ENCODE measurements around the gene NPSR1. TPM values are rescaled to one million over a fixed set of nuclear protein-coding genes. Genes with fewer than 3 reads are reported as not detected.

NPSR1 gene
- total RNA-seq, 2 donors from 2014 or later, result not detected

DNA sequence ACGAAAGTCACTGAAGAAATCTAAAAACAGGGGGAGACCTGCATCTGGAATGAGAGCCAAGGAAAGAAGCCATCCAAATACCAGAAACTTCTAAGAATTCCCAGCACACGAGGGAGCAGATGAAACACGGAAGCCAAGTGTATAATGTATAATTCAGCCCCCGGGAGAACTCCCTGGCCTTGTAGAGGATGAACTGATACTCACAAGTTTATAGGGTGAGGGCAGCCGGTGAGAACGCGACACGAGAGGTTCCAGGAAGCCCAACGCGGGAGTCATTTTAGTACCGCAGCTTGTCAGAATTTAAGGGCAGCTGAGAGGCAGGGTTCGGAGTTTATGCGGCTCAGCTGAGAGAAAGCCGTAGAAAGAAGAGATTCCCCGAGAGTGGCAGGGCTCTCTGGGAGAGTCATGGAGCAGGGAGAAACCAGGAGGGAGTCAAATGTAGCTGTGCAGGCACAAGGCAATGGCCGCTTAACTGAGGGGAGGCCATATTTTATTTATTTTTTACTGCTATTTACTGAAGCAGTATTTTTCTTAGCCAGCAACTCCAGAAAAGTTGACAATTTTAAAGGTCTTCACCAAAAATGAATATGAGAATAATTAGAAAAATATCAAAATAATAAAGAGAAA lies 164.0 kb downstream of the NPSR1 start:
- intact Hi-C loops (cut with DNase I), result loop anchor here in 1 of 2 donors (5.0 to 10.0 kb wide), 3 partner anchors 105 to 713 kb away; partner anchors contain the start of gene DPY19L1
- no peak for ATAC-seq

DNA sequence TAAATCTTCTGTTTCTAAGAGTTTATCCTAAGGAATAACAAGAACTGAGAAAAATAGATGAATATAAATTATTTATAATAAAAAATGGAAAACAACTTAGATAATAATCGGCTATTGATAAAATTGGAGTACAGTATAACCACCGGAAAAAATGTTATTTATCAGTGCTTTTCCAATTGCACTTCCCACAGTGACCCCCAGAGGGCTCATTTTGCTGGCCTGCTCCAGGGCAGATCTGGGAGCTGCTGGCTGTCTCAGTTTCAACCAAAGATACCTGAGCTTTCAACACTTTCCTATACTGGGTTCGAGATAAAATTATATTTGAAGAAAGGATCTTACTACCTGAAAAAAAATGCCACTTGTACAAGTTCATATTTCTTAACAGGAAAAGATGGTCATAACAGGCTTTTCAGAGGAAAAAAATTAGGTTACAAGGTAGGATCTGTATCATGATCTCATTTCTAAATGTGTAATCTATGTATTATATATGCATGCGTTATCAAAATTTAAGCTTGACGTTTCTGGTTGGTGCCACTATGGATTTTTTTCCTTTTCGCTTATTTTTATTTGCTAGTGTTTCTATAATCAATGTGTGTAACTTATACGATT lies 165.7 kb downstream of the NPSR1 start:
- DNase-seq (peak; percentile 46), ATAC-seq (peak in 1 of 2 donors; percentile 37)
- intact Hi-C loops (cut with DNase I), result loop anchor here in 1 of 2 donors (5.0 to 10.0 kb wide), 3 partner anchors 104 to 711 kb away; partner anchors contain the start of gene DPY19L1

More for the DNA sequence above, 164.0 kb downstream of the NPSR1 start:
- DNase-seq, result no peak

DNA sequence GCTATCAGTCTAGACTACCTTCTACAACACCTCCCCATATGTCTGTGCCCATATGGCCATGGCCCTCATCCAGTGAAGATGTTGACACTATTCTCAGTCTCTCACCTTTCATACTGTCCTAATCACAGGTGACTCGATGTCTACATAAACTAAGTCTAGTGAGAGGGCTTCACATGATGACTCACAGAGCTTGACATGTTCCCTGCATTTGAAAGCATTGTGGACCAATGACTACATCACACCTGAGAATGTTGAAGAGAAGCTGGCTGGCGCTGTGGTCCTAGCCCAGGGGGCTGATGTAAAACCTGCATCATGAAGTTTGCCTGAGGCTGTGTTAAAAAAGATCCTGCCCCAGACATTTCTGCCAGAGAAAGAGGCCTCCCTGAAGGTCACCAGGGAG lies 167.2 kb downstream of the NPSR1 start:
- intact Hi-C loops (cut with DNase I), result loop anchor here in 1 of 2 donors (10.0 kb wide), 2 partner anchors 210 to 710 kb away; partner anchors contain the start of gene DPY19L1
- no peak for DNase-seq
- no peak for ATAC-seq

DNA sequence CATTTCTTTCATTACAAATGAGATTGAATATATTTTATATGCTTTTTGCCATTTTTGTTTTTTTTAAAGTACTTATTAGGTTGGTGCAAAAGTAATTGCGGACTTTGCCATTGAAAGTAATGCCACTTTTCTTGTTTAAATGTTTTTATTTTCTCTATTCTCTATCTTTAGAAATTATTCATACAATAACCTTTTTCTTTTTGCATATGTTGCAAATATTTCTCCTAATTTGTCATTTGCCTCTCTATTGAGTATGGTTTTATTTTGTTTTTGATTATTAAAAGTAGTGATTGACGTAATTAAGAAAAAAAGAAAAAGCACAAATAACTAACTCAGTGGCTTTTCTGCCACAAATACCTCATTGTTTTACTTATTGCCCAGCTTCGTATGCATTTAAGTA lies 172.4 kb downstream of the NPSR1 start:
- ATAC-seq (no peak), DNase-seq (no peak)
- intact Hi-C loops (cut with DNase I), result no loop called here

DNA sequence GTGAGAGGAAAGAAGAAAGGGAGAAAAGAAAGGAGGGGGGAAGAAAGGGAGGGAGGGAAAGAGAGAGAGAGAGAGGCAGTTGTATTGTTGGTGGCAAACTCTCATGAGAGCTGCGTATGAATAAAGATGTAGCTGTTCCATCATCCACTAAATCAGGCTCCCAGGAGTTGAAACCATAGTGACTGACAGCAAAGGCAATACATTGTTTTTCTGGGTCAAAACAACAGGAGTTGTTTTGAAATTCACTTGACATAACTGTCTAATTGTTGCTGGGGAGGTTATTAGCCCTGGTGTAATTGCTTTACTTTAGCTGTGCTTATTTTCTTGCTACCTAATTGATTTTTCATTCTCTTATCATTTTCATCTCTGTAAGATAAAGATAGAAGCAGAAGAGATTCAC lies 173.4 kb downstream of the NPSR1 start:
- DNase-seq (no peak), ATAC-seq (no peak)
- intact Hi-C loops (cut with DNase I), result no loop called here

DNA sequence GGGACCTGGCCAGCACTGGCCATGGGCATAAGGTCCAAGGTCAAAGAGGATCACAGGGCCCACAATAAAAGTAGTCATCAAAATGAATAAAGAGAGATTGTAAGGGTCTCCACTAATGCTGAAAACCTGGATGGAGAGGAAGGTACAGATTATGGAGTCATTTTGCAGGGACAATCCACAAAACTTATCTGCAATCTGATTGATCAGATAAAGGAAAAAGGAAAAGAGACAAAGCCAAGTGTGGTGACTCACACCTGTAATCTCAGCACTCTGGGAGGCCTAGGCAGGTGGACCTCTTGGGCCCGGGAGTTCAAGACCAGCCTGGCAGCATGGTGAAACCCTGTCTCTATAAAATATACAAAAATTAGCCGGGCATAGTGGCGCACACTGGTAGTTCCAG lies 174.0 kb downstream of the NPSR1 start:
- no peak for DNase-seq
- intact Hi-C loops (cut with DNase I), result no loop called here
- ATAC-seq, result no peak

DNA sequence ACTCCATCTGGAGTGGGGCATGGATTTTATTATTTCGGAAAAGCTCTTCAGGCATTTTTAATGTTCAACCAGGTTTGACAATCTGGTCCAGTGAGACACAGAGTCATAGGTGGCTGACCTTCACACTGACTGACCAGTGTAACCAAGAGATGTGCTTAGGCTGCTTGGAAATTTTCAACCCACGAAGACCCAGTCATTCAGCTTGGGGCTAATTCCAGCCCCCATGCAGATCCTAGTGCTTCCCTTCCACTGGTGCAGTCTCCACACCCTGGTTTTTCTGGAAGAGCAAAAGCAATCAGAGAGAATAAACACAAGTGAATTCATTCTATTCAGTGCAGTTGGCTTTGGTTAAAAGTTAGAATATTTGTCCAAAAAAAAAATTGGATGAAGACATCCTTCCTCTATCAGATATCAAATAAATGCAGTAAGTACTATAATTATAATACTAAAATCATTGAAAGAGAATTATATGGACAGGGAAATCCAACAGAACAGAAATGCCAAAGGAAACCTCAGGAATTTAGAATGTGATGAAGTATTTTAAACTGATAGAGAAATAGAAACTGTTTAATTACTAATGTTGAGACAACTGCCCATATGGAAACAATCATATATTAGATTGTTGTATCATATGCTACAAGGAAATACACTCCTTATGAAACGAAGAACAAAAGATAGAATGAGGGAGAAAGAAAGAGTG lies 178.0 kb downstream of the NPSR1 start:
- DNase-seq (no peak), ATAC-seq (no peak)
- intact Hi-C loops (cut with DNase I), result no loop called here

DNA sequence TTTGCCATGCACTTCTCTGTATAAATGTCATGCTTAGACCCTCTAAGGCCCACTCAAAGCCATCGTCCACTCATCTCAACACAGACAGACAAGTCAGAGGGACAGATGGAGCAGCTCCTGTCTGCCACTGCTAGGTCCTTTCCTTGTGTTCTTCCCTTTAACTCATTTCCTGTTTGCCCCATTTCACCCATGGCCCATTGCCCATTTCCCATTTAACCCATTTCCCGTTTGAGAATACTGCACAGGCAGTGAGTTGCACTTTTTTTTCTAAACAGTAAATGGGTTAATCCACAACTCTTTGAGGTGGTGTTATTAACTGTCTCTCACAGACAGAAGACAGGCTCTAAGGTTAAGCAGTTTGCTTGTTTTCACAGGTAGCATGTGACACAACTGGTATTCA lies 179.3 kb downstream of the NPSR1 start:
- ATAC-seq, result no peak

DNA sequence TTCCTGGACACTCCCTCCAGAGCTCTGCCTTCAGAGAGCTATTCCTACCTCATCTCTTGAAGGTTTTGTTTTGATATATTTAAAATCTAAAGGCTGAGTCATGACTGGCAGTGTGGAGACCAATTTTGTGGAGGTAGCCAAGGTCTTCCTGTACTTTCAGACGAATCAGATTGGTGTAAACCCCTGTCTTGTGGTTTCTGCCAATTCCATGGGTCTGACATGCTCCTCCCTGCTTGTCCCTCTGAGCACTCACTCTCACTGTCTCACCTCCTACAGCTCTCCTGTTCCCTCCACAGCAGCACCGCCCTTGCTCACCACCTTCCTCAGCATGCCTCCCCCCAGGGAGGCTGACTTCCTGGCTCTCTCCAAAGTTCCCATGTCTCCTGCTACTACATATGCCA lies 179.8 kb downstream of the NPSR1 start:
- intact Hi-C loops (cut with DNase I), result no loop called here
- no peak for ATAC-seq
- no peak for DNase-seq

More for the DNA sequence above, 179.3 kb downstream of the NPSR1 start:
- DNase-seq, result no peak
- intact Hi-C loops (cut with DNase I), result no loop called here

DNA sequence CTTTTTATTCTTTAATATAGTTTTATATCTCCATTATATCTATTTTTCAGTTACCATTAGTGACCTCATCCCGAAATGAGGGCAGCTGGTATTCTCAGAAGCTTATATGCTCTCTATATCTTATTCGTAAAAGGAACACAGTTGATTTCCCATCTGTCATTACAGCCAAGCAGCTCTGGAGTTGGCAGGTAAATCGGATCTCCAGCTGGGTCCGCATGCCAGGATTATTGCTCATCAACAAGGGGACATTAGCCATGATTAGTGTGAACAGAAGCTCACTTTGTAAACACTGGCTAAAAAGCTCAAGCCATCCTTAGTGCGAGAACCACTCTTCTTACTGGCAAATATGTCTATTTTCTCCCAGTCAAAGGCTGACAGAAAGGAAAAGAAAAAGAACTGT lies 180.3 kb downstream of the NPSR1 start:
- intact Hi-C loops (cut with DNase I), result no loop called here
- DNase-seq (no peak), ATAC-seq (no peak)

DNA sequence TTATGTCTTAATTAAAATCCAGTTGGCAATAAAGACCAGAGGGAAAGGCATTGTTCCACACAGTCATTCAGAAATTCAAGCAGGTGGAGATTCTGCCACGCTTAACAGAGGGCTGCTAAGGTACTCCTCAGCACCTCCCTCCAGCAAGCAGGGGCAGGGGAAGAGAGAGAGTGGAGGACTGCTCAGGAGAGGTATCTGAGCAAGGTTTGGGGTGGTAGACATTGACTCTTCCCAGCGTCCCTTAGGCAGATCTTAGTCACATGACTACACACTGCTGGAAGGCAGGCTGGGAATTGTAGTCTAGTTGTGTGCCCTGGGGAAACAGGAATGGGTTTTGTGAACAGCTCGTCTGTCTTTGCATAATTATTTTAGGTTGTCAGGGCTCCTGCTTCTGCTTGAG lies 181.6 kb downstream of the NPSR1 start:
- ATAC-seq (no peak), DNase-seq (no peak)
- intact Hi-C loops (cut with DNase I), result no loop called here

DNA sequence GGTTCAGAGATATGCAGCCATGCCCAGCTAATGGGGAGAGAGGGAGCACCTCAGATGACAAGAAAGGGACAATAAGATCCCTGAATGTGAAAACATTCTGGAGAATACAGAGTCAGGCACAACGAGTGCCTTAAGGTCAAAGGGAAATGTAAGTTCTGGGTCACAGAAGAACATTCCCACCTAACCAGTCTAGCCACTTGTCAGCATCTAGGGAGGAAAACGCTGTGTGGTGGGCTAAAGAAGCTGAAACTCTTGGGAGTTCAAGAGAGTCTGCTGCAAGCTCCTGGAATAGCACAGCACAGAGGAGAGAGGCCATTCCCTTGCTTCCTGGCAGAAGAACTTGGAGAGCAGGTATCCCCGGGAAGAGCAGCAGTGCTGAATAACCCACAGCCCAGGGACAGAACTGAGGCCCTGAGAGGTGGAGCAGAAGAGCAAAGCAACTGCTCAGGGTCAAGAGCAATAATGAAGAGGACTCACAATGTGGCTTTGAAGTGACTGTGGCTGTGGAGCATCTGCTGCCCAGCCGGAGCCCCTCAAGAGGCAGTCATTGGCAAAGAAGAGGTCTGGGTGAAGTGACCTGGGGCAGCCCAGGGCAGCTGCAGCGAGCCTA lies 182.3 kb downstream of the NPSR1 start:
- ATAC-seq (no peak), DNase-seq (no peak)
- intact Hi-C loops (cut with DNase I), result no loop called here

DNA sequence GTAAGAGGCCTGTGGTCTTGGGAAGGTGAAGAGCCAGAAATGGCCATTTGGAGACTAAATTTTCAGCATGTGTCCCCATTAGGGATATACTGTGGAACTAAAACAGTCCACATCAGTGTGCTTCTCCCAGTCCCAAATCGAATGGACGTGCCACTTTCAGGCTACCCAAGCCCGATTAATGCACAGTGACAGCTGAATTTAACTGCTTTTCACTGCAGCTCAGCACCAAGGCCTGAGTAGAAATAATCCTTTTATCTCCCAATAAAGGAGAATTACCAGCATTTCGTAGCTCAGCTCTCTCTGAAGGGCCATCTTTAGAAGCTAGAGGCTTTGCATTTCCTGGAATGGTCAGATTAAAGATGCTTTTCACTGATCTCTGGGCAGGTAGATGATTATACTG lies 183.3 kb downstream of the NPSR1 start:
- intact Hi-C loops (cut with DNase I), result no loop called here
- DNase-seq, result no peak
- ATAC-seq, result no peak

DNA sequence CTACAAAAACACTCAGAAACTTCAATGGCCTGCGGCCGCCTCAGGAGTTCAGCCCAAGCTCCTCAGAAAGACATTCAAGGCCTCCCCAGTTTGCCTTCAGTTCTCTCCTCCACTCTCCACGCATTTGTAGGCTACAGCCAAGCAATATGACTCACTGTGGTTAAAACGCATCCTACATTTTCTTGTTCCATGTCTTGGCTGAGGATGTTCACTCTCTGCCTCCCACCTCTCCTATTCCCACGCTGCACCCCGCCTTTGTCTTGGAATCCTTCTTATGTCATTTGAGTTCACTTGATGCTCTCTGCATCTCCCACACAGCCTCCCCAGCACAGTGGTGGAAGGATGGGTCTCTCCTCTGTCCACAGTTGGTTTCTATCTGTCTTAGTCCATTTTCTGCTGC lies 184.8 kb downstream of the NPSR1 start:
- DNase-seq (no peak), ATAC-seq (no peak)
- intact Hi-C loops (cut with DNase I), result no loop called here

DNA sequence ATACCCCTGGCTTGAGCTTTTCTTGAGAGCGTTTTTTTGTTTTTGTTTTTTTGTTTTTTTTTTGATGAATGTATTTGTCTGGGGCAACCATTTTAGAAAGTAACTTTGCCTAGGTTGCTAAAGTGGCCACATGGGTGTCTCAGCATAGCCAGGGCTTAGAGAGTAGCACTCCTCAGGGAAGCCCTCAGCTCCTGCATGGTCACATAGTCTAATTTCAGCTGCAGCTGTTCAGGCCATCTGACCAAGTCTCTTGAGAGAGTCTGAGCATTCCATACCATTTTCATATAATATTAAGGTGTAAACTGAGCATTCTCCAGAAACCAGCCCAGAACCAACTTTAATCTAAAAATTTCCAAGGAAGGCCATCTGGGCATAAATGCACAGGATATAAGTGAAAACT lies 186.4 kb downstream of the NPSR1 start:
- intact Hi-C loops (cut with DNase I), result no loop called here
- ATAC-seq (no peak), DNase-seq (no peak)

DNA sequence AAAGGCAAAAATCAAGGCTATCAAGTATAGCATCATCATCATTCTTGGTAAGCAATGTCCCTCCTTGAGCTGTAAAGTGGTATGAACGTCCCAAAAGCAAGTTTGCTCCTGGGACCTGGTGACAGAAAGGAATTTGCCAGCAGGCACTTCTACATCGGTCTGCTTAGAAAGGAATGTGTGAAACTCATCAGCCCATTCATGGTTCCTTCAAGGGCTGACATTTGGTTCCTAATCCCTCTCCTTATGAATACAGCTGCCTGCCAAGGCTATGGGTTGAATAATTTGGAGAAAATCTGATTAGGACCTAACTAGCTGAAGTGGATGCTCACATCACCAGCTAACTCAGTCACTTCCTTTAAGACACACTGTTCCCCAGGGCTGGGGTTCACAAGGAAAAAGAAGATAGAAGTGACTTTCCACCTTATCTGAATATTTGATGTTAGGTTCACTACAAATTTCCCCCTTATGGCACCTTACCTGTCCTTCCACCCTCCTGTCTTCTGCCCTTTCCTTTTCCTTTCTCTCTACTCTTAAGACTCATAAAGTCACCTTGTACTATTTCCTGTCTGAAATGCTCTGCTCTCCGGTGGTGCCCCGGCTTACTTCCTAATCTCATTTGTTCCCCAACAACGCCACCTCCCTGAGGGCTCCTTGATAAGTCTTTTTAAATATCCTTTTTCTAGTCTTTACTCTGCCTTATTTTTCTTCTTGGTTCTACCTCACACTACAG lies 187.1 kb downstream of the NPSR1 start:
- ATAC-seq (no peak), DNase-seq (no peak)
- intact Hi-C loops (cut with DNase I), result no loop called here

DNA sequence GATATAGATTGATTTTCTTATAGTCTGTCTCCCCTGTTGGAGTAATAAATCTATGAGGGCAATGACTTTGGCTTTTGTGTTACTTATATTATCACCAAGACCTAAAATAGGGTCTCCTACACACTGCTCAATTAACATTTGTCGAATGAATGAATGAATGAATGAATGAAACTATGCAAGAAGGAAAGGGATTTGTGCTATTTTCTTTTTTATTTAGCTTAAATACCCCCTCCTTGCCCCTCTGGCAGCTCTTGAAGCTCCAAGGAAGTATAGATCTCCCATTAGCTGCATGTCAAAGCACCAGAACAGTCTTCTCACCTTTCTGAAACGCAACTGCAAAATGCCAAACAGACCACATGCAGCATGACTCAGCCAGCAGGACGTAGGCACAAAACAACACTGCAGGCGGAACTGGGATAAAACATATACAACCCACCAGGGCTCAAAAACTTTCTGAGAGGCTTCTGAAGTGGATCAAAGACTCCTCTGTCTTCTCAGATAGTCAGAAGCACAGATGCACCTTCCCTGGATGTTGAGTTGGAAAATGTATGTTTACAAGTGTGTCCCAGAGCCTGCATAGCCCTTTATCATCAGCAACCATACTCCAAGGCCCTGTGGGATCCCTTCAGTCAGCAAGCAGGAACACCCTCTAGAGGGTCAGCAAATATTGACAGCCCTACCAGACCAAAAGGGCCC lies 187.8 kb downstream of the NPSR1 start:
- DNase-seq (no peak), ATAC-seq (no peak)
- intact Hi-C loops (cut with DNase I), result no loop called here

DNA sequence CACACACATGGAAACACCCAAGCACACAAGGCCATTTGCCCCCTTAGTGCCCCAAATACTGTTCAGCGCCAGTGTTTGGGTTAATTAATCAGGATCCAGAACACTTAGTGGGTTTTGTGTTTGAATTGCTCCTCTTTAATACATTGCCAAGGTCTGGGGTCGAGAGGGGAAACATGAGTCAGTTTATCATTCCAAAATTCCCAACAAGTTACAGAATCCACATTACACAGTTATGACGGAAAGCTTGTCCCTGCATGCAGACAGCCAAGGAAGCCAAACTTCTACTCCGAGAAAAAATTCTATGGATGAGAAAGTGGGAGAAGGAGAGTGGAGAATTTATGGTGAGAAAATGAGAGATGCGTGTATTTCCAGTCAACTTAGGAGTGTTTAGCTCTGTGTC lies 189.0 kb downstream of the NPSR1 start:
- DNase-seq, result no peak
- no peak for ATAC-seq
- intact Hi-C loops (cut with DNase I), result no loop called here

DNA sequence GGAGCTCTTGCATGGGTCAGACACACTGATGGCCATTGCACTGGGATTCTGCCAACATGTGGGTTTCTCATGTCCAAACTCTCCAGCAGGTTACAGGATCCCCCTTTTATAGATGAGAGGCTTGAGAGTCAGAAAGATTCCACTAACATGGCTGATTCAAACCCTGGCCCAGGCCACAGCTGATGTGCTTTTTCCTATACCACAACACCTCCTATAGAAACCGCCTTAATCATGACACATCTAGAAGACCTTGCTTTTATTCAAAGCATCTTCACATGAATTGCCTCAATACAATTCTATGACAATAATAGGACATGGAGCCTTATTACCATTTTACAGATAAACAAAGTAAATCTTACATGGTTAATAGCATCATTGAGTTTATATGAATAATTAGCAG lies 190.7 kb downstream of the NPSR1 start:
- DNase-seq, result no peak
- ATAC-seq, result no peak
- intact Hi-C loops (cut with DNase I), result no loop called here
